HG03342 (cell line): ENCODE data around the gene ADAMTSL3.
A peak's percentile ranks its signal among the peaks of the same experiment; 100 is the strongest.
"Not testable (repeated sequence)": the region's sequence is repeated elsewhere in the genome, so short reads cannot be mapped to it uniquely, and the experiment has no call there.

Experiments
- ATAC-seq: cut with Tn5 transposase; IDR thresholded peaks from one replicate; pipeline ENCODE4 v1.9.1; 2021; ENCODE audit warnings: mild to moderate bottlenecking, moderate library complexity; ENCODE audit not compliant: unreplicated experiment

Gene ADAMTSL3

DNA sequence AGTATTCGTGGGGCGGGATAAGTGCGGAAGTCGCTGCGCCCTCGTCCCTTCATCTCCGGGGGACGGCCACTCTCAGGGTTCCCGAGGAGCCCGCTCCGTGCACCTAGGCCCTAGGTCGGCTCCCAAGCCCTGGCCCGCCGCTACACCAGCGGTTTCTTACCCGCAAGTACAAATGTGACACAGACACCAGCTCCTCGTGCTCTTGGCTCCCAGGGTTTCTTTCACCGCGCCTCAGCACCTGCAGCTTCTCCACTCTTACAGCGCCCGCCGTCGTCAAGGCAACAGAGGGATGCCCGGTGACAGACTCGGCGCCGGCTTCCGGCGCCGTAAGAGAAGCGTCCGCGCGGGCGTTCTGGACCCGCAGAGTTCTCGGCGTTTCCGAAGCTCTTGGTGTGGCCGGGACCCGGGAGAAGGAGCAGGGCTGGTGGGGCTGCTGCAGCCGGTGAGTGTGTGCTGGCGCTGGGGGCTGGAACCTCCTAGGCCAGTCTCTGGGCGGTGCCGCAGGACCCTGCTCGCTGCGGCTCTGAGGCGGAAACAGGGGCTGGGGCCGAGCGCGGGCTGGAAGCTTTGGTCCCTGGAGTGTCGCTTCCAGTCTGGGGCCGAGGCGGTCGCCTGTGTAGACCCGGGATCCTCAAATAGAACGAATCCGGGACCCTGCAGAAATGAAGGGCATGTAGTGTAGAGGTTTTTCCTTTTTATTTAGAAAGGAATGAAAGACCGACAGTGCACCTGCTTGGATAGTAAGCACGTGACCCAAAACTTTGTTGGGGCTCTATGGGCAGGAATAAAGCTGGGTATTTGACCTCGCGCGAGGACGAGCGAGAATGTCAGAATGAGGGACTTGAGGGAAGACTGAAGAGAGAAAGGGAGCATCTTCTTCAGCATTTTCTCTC is 426.2 kb downstream of the ADAMTSL3 start:
- peak; percentile 89 for ATAC-seq

DNA sequence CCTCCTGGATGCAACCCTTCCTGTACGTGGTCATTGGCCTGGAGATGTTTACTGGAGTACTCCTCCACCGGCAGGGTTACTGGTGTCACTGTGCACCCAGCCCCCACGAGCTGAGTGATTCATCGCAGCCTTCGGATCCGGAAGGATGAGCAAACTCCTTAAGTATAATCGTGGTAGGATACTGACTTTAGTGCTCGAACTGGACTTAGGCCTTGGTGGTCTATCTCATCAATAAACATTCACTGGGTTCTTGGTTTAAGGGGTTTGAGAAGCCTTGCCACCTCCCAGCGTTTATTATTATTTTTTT is 426.8 kb downstream of the ADAMTSL3 start:
- ATAC-seq, result not testable (repeated sequence)

DNA sequence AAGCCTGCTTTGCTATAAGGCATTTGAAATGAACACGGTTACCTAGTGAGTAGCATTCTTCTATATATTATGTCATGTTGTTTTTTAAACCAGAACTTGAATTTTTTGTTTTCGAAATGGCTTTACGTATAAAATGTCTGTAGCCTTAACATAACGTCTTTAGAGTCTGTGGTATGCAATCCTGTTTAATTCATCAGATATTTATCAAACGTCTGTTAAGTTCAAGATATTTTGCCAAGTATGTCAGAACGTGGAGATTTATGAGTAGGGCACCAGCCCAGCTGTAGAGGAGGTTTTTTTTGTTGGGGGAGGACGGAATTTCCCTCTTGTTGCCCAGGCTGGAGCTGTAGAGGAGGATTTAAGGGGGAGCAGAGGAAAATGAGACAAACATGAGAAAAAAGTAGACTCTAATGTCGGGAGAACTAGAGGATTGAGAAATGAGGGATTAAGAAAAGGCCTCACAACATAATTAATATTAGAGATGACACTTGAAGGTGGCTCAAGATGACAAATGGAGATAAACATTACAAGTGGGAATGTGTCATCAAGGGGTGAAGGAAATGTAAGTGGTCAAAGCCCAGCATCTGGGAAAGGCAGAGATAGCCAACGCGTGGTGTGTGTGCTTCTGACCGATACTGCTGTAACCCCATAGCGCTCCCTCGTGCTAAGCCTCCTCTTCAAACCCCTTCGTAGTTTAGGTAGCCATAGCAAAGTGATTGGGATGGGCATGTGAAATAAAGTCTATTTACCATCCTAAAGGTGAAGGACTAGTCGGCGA is 427.7 kb downstream of the ADAMTSL3 start:
- ATAC-seq, result no peak

DNA sequence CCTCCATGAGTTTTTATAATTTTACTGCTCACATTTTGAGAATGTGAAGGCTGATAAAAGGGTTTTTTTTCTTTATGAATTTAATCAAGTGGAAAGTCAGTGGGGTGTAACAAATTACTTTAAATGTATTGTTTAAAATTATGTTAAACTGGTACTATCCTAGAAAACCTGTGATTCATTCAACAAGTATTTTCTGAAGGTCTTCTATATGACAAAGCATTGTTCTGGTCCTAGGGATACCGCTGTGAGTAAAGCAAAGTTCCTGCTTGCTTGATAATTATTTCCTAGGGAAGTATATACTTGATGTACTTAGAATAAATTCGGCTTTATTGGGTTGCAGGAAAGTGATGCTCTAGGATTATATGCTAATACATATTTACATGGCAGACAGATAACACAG is 428.8 kb downstream of the ADAMTSL3 start:
- ATAC-seq, result no peak

DNA sequence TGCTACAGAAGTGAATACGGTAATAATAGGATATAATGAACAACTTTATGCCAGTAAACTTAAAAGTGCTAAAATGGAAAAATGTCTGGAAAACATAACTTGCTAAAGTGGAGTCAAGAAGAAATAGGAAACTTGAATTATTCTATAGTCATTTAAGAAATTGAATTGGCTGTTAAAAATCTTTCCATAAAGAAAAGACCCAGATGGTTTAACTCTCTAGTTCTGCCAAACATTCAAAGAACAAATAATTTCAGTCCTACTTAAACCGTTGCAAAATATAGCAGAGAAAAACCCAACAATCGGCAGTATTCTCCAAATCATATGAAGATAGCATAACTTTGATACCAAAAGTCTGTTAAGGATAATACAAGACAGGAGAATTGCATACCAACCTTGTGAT is 432.1 kb downstream of the ADAMTSL3 start:
- ATAC-seq, result not testable (repeated sequence)
